GM19240 (cell line): Measurements from ENCODE around the gene PTPRD.
"Not testable (repeated sequence)": the region's sequence is repeated elsewhere in the genome, so short reads cannot be mapped to it uniquely, and the experiment has no call there.

Experiments
- DNase-seq: peaks from one replicate; pipeline ENCODE4 v3.0.0; 2011; ENCODE audit warnings: low spot score; ENCODE audit not compliant: insufficient read length

The PTPRD gene

DNA sequence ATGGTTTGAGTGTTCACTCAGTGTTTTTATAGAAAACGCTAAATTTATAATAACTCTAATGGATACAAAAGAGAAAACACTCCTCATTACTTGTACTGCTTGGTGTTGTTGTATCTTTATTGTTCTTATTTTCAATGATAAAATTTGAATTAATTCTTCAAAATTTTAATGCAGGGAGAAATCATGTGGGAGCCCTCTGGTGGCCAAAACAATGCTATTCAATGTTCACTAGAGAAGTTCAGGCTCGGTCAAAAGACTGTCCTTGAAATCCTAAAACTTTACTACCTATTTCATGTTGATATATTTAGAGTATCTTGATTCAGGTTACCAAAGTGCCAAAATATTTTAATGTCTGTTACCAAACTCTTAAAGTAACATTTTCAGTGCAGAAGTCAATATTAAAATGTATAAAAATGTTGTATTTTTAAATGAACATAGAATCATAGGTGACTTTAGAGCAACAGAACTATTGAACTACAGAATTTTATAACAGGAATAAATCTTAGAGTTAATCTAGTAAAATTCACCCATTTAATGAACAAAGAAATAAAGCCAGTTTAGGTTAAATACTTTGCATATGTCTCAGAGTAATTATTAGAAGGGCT is 1259.8 kb downstream of the PTPRD start:
- DNase-seq: no peak

DNA sequence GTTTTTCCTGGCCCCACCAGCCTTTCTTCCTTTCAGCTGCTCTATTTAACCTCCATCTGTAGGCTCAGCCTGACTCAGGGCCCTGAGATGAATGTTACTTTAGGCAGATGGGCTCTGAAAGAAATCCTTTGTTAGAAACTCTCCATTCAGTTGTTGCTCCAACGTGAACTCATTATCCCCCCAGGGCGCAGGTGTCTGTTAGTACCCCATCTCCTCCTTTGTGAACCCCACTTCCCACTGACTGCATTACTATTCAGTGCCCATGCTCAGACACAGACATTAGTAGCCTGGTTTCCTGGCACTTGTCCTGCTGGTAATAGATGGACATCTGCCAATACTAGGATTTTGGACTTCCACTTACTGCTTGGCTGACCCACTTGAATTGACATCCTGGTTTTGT is 1271.6 kb downstream of the PTPRD start:
- DNase-seq: no peak

DNA sequence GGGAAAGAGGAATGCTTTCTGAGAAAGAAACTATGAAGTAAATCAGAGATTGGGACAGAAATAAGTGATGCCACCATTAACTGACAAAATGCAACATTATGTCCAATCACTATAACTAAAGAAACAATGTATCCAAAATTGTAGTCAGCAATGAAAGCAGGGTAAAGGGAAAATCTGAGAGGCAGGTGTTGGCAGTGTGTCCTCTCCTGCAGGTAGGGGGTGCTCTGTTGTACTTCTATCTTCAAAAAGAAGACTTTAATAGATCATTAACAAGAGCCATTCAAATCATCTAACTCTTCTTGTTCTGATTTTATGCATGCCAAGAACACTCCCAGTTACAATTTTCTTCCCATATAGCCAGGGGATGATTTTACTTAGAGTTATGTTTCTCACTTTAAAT is 1275.7 kb downstream of the PTPRD start:
- DNase-seq: no peak

DNA sequence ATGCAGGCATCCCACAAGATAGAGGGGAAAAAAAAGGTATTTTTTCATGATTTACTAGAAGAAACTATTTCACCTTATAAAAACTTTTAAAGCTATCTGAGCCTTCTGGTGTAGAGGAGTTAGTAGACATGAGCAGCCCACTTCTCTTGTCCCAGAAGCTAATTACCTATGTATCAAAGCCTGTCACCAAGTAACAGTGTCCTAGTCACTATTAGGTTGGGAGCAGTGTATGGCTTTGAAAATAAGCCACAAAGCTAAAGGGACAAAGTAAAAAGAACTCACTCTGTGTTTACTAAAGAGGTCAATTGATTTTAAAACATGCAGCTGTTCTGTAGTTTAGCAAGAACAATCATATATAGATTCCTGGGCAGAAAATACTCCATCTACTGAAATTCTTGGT is 1286.1 kb downstream of the PTPRD start:
- no peak for DNase-seq

DNA sequence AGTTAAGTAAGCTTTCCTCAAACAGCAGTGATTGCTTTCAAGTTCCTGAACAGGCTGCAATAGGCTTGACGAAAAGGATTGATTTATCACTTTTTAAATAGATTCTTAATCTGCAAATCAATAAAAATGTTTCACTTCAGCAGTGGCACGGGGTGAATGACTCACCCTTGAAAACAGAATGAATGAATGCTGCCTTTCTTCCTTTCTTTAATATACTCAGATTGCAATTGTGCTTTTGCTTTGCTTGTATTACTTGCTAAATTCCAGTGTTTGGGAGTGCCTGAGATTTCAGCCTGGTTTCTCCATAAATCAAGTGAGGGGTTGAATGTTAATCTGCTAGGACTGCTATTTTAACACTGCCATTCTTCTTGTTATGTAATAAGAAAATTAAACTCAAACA is 1293.8 kb downstream of the PTPRD start:
- DNase-seq: no peak

DNA sequence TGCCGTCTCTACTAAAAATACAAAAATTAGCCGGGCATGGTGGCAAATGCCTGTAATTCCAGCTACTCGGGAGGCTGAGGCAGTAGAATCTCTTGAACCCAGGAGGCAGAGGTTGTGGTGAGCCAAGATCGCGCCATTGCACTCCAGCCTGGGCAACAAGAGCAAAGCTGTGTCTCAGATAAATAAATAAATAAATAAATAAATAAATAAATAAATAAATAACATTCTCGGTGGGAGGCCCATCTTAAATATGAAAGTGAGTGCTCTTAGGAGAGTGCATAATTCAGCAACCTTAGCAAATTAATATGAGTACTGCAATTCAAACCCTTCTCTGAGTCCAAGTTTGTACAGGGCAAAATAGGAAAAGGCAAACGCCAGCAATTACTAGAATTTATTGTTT is 1302.1 kb downstream of the PTPRD start:
- DNase-seq: not testable (repeated sequence)

DNA sequence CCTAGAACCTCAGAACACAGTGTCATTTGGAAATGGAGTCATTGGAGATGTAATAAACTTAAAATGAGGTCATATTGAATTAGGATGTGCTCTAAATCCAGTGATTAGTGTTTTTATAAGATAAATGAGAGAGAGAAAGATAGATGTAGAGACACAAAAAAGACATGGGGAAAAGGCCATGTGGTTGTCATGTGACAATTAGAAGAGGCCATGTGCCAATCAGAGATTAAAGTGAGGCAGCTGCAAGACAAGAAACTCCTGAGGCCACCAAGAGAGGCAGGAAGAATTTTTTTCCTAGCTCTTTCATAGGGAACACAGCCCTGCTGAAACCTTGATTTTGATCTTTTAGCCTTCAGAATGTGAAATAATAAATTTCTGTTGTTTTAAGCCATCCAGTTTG is 1307.2 kb downstream of the PTPRD start:
- DNase-seq: no peak

DNA sequence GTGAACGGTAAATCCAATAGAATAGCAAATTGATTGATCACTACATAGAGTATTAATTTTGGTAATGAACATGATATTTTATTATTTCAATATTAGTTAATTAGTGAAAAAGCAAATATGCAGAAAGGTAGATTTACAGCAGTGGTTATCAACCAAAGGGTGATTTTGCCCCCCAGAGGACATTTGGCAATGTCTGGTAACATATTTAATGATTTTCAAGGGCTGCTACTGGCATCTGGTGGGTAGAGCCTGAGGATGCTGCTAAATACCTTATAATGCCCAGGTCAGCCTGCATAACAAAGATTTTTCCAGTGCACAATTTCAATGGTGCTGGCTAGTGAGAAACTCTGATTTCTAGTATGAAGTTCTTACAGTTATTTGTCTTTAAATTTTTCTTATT is 1313.7 kb downstream of the PTPRD start:
- DNase-seq: no peak

DNA sequence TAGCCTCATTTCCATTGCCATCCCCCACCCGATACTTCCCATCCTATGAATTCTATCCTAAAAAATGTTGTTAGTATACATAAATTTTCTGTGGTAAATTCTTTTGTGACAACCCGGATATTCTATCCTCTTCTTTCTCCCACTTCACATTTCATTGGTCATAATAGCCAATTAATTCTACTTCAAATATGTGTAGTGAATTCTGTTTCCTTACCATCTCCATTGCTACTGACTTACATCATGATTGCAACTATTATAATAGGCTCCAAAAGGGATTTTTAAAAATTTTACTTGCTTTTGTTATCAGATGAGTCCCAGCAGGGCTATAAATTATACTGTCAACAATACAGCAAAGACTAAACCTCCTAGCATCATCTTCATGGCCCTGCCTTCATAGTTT is 1326.8 kb downstream of the PTPRD start:
- no peak for DNase-seq

DNA sequence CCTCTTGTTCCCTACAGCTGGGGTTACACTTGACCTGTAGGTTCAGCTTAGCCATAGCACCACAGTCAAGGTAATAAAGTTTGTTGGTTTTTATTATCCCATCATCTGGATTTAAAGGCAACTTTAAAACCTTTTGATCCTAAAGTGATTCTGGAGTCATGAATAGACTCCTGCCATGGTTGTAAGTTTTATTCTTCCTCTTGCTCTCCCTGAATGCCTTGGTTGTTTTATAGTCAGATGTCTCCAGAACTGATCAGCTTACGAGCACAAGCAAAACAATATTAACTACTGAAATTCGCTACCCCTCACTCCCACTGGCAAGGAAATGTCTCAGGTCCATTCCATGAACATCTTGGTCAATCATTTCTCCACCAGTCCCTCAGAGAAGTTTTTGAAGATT is 1328.6 kb downstream of the PTPRD start:
- no peak for DNase-seq

DNA sequence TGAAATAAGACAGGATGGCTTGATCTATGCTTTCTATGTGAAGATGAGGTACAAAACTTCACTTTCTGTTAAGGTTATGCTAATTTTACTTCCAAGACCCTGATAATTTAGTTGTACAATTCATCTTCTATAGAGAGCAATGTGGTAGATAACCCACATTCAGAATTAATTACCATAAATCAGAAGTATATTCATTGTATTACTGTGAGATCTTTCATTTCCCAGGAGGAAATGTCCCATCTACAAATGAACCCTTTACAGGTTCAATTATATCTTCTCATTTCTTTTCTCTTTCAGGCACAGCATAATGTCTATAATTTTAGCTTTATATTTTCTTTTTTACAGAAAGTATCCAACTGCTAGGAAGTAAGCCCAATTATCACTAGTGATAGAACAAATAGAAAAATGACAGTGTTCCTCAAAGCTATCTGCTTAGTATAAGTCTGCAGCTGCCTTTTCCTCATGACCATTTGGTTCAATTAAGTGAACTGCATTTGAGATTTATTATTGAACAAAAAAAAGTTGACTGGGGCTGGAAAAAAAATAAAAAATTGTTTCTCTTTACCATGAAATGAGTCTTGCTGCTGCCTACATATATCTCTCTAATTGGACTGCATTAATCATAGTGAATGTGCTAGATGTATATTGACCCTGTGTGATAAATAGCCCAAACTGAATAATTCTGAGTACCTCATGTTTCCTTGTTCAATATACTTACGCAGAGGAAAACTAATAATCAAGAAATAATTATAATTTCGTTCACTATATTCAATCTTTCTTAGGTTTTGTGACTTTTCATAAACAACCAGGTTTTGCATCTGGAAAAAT is 1329.4 kb downstream of the PTPRD start:
- DNase-seq: no peak

DNA sequence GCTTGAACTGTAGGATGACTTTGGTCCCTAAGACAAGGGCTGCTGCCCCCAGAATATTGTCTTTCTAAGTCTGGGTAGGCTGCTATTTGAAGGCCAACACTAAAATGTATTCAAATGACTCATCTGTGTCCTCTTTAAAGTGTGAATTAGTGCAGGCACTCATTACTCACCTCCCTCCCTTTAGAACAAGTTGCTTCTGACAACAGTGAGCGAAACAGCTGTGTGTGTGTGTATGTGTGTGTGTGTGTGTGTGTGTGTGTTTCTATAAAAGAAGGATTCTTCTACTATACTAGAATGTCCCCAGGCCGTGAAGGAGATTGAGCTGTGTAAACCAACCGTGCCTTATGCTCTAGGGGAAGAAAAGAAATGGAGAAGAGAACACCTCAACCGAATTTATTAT is 1337.2 kb downstream of the PTPRD start:
- no peak for DNase-seq

DNA sequence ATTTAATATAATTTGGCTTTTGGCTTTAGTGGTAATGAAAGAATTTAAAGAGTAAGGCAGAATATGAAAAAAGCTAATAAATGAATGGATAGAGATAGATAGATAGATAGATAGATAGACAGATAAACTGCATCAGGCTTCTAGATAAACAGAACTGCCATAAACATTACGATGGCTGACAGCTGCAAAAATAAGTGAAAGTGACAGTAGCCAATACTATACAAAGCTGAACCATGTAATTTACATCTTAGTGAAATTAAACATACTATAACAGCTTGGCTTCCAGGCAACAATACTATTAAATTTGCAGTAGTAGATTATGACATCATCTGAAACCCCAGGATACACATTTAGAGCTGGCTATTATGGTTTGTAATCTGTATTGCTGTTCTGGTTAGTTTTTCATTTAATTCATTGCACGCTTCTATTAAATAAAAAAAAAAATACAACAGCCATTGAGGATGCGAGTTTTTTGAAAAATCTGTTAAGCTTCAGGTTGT is 1354.8 kb downstream of the PTPRD start:
- DNase-seq: no peak

DNA sequence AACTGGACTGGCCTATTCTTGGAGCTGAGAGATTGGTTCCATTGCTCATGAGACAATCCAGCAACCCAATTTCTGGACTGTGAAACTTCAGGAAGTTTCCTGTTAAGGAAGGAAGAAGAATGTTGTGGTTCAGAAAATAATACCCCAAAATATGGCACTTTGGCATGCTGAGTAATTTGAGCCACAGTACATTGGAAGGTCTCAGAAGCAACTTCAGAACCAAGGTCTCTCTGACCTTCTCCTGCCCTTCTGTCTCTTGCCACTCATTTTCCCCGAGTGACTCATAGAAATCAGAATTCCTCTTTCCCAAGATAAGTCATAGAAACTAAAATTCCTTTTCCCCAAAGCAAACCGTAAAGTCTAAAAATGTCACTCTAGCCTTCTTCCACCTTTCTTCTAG is 1366.1 kb downstream of the PTPRD start:
- no peak for DNase-seq

DNA sequence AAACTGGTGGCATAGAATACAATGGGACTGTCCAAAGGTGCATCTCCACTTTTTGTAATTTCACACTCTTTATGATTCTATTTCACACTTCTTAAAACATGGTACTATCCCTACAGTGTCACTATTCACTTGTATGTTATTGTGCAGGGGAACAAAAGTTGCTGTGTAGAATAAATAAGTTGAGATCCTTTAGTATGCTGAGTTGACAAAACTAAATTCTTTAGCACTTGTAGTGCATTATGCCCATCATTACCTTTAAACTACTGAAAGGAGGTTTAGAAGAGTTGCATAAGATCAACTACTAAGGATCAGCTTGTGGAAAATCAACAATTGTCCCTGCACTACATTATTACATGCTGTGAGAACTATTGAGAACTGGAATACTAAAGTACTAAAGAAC is 1380.9 kb downstream of the PTPRD start:
- no peak for DNase-seq

DNA sequence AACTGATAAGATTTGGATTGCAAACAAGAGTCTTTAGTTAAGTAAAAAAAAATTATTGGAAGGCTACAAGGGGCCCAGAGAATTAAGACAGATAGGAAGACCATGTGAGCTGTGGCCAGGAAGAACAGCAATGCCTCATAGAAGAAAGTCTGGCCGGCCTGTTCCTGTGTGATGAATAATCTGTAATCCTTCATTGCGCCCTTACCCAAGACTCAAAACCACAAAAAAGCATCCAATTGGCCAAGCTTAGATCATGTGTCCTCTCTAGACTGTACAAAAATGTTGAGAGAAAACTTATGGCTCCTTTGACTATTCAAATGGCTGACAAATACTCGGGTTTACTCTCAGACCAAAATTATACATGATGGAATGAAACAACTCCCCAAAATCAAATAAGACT is 1383.5 kb downstream of the PTPRD start:
- DNase-seq: no peak

DNA sequence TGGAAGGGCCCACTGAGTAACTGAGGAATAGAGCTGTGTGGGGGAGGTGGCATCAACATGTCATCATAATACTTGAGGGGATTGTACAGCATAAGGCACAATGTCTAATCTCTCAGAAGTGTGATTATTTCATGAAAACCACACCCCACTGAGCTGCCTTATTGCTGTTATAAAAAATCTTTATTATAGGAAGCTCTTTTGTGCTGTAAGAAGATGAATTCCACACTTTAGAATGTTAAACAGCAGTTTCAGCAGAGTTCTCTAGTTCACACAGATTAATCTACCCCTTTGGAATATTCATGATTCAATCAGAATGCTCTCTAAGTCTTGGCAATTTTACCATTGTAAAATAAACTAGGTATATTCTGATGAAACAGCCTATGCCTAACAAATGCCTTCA is 1389.6 kb downstream of the PTPRD start:
- no peak for DNase-seq

DNA sequence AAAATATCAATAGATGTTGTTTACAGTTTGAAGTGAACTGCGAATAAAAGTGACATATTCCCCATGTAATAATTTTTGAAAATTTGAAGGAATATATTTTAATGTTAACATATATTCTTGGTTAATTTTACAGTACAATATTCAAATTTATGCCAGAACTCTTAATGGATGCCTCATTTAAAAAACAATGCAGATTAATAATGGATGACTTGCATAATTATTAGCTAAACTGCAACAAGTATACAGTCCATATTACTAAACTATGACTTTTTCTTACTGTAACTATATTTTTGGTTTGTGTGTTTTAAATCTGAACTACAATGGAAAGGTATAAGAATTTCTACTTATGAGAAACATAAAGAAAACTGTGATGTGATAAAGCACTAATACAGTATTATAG is 1390.1 kb downstream of the PTPRD start:
- no peak for DNase-seq

DNA sequence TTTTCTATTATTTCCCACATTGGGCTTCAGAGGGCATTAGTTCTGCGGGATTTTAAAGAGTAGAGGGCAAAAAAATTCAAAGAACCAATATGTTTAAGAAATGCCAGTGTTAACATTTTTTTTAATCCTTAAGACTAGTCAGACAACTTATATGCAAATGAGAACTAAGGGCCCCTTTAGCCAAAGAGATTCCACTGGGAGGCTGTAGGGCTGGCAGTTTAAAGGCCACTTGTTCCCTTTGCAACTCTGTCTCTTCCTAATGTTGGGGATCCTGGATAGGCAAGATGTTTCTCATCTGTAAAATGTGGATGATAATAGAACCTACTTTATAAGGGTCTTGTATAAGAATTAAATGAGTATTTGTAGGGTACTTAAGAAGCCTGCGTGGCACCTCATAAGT is 1395.9 kb downstream of the PTPRD start:
- no peak for DNase-seq

DNA sequence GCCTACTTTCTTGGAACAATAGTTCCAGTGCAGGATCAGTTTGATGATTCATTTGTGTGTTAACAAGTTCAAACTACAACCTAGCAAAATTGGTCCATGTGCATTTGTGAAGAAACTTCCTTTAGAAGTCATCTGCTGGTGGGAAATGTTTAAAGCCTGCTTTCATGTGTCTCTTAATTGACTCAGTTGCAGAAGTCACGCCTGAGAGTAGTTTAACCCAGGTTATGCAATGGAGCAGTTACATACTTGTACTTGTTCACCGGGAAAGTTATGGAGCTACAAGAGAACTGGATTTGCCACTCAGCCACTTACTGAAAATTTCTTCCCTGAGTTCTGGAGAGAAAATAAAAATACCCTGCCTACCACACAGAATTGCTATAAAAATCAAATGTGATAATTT is 1397.8 kb downstream of the PTPRD start:
- DNase-seq: no peak

DNA sequence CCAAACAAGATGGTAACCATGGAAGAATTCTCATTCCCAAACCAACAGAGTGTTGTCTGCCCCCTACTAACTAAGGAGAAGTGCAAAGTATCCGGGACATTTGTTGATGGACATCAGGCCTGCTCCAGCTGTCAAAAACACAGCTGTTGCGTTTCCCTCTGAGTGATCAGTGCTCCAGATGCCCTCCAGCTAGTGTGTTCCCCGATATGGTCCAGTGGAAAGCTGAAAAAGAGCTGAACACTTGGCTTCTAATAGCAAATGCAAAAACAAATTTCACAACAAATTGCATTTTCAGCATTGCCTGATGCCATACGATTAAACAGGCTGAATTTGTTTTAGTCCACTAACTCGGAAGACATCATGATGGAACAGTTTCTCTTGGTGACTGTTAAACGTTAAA is 1398.7 kb downstream of the PTPRD start:
- no peak for DNase-seq

DNA sequence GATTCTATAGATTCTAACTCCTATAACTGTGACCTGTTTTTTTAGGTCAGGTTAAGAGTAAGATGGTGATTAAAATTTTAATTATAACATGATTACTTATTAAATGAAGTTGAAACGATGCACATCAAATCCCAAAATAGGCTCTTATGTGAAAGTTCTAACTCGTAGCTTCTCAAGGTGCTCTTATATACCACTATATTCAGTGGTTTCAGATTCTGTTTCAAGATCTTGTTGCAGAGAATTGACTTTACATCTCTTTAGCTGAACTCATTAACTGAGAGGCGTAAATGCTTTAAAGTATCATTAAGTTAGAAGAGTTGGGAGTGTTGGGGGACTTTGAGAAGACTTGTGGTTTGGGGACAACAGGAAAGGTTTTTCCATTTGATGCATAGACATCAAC is 1399.8 kb downstream of the PTPRD start:
- no peak for DNase-seq

DNA sequence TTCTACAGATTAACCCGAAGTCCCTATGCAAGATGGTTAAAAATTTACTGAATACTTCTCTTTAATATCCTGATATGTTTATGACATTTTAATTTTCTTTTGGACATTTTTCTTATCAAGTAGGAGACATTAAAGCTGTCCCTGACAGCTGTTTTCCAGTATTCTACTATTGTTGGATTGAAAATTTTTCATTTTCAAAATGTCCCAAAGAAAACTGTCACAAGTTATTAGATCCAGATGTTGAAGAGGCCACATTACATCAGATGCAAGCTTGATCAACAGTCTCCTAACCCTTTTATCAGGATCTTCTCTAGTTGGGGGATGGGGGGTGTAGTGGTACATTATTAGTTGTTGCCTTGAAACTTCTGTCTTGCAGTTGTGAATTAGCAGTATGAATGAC is 1410.5 kb downstream of the PTPRD start:
- DNase-seq: no peak
